LNCaP clone FGC (cell line): ENCODE data around the gene RANBP17.

ENCODE experiments used
- DNase-seq: peaks from one replicate; pipeline ENCODE4 v3.0.0-alpha.2; 2011; ENCODE audit warnings: low read depth
- H3K4me3 ChIP-seq: 2 replicates; pipeline ENCODE4 v1.5.1; 2011; ENCODE audit warnings: mild to moderate bottlenecking, low read depth, low read length, control low read depth
- CTCF ChIP-seq: IDR thresholded peaks from 2 replicates; pipeline ENCODE4 v1.5.1; 2012; ENCODE audit warnings: mild to moderate bottlenecking; ENCODE audit not compliant: control insufficient read depth, insufficient read depth; ENCODE audit errors: extremely low read depth

The RANBP17 gene

GRCh38 chr5:171315386-171315891 lies 453.6 kb downstream of the RANBP17 start:
- no peak for DNase-seq
- TF ChIP-seq CTCF = no peak
- H3K4me3 ChIP-seq = no peak overlapping the region

- no peak overlapping the region for H3K4me3 ChIP-seq
- DNase-seq = no peak
- TF ChIP-seq CTCF = no peak
These were observed 454.1 kb downstream of the RANBP17 start for GRCh38 chr5:171315925-171316257.

DNA sequence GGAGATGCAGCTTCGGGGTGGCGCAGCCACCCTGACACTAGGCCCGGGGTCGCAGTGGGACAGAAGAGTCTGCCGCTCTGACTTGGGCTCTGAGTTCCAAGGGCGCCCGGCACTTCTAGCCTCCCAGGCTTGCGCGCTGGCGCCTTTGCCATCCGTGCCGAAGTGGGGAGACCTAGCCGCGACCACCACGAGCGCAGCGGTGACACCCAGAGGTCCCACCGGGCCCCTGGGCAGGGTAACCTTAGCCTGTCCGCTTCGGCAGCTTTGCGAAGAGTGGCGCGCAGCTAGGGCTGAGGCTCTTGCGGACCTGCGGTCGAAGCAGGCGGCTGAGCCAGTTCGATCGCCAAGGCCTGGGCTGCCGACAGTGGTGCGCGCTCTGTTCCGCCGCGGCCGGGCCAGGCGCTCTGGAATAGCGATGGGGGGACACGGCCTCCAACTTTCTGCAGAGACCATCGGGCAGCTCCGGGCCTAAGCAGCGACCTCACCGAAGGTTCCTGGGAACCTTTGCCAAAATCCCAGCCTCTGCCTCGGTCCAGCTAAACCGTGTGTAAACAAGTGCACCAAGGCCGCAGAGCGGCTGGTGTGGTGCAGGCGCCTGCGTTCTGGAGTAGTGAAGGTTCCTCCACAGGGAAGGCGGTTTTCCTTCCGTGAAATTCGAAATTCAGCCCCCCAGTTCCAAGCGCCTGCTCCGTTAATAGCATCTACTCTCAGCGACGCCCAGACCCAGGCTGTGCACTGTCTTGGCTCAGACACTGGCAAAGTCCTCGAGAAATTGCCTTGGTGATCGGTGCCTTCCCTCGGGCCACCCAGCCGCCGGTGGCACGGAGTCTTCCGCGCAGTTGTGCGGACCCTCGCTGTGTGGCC lies 454.7 kb downstream of the RANBP17 start:
- TF ChIP-seq CTCF = no peak
- no peak overlapping the region for H3K4me3 ChIP-seq
- no peak for DNase-seq

GRCh38 chr5:171317230-171317629 lies 455.4 kb downstream of the RANBP17 start:
- DNase-seq = no peak
- no peak for TF ChIP-seq CTCF

GRCh38 chr5:171318026-171318425 lies 456.2 kb downstream of the RANBP17 start:
- no peak for TF ChIP-seq CTCF
- no peak for DNase-seq
- H3K4me3 ChIP-seq = no peak overlapping the region

More at GRCh38 chr5:171317230-171317629, 455.4 kb downstream of the RANBP17 start:
- H3K4me3 ChIP-seq = no peak overlapping the region

DNA sequence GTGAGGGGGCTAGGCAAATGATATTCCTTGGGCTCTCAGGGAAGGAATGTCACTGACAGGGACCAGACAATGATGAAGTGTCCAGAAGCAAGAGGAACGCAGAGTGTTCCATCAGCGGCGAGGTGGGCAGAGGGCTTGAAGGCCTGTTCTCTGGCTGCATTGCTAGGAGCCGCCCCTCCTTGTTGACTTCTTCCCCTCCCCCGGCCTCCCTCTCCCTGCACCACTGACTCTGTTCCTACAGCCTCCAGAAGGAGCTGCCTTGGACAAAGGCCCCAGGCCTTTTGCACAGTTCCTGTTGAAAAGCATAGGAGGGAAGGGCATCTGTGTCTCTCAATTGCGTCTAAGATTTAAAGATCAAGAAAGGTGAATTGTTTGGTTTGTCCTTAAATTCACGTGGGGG lies 459.6 kb downstream of the RANBP17 start:
- TF ChIP-seq CTCF = no peak
- no peak overlapping the region for H3K4me3 ChIP-seq
- DNase-seq = no peak

DNA sequence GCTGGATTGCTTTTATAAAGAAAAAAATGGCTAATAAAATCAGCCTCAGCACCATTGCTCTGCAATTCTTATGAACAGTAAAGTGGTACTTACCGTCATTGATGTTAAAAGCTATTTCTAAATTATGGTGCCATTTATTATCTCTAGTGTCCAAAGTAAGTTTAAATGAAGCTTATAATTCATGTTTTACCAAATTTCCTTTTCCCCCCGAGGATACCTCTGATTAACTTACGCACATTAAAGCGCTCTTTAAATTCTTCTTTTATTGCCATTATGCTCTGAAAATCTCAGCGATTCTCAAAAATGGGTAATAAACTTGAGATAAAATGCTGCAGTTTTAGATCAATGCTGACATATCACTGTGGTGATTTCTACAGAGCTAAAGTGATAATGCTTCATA lies 460.7 kb downstream of the RANBP17 start:
- no peak for TF ChIP-seq CTCF
- no peak overlapping the region for H3K4me3 ChIP-seq
- DNase-seq = no peak
